ENCODE measurements around the gene SCAF4. TPM values are rescaled to one million over a fixed set of nuclear protein-coding genes. Genes with fewer than 3 reads are reported as not detected.
"Not testable (repeated sequence)": the region's sequence is repeated elsewhere in the genome, so short reads cannot be mapped to it uniquely, and the experiment has no call there.

The SCAF4 gene
- total and polyA plus RNA-seq, 9 of the 15 experiments (the other 6 are each of a cell fraction or from before 2014, with no cell fraction given) = 2.3 to 55.7 (median 17.2) TPM

- H3K9ac ChIP-seq (ENCODE audit: insufficient read depth in 1 of 2, low read depth in 2 of 2, low read length in 2 of 2); H3K4me2 ChIP-seq (ENCODE audit: insufficient read depth, low read length); DNase-seq (ENCODE audit: extremely low read depth in 1 of 4, low spot score in 3 of 4); BruUV-seq (replicated peaks); H4K20me1 ChIP-seq (replicated peaks; ENCODE audit: control insufficient read depth, insufficient read depth, low read length); H3K9me3 ChIP-seq (replicated peaks; ENCODE audit: control insufficient read depth, insufficient read depth, low read depth, low read length); CTCF ChIA-PET (ENCODE audit: low intra/inter-chr PET ratio); H2AFZ ChIP-seq (ENCODE audit: low read depth, low read length); in situ Hi-C loops (cut with MboI); FAIRE-seq; H3K79me2 ChIP-seq (ENCODE audit: control insufficient read depth, insufficient read depth, low read length); ATAC-seq; intact Hi-C loops (cut with micrococcal nuclease); H3K36me3 ChIP-seq (ENCODE audit: control insufficient read depth, insufficient read depth, low read length); H3K4me3 ChIP-seq; H3K27me3 ChIP-seq (ENCODE audit: control insufficient read depth in 2 of 2, insufficient read depth in 2 of 2, low read length in 2 of 2); H3K9me1 ChIP-seq (ENCODE audit: control insufficient read depth, insufficient read depth, low read length); H3K27ac ChIP-seq (ENCODE audit: extremely low read depth, low read depth, low read length): not testable (repeated sequence)
- POLR2A ChIA-PET = interaction anchor here (0.7 to 1.1 kb wide), 2 partner anchors 10 to 12 kb away, joined by 3 to 4 read pairs; no protein-coding TSS in a partner anchor
- H3K4me1 ChIP-seq (replicated peaks in 1 of 2; ENCODE audit: control insufficient read depth in 2 of 2, insufficient read depth in 2 of 2, low read length in 2 of 2) = peaks cover 7 to 13% of the 10 kb centered on the region in 2 experiments; a peak in 3 of 5 replicates
- whole genome bisulfite sequencing (ENCODE audit: insufficient coverage, low coverage, missing lambda C conversion rate) = 65% methylated on average over 15 of the region's 21 CpGs
- peak; percentile 55; the same call in 1 of the 2 replicates for TF ChIP-seq POLR2A (conservative IDR thresholded peaks at IDR 0.05)
- TF ChIP-seq NFYB (IDR thresholded peaks at IDR 0.05; ENCODE audit: extremely low read depth, insufficient read length) = peak; percentile 18
These were observed 76.9 kb downstream of the SCAF4 start for GRCh38 chr21:31654821-31655580.

DNA sequence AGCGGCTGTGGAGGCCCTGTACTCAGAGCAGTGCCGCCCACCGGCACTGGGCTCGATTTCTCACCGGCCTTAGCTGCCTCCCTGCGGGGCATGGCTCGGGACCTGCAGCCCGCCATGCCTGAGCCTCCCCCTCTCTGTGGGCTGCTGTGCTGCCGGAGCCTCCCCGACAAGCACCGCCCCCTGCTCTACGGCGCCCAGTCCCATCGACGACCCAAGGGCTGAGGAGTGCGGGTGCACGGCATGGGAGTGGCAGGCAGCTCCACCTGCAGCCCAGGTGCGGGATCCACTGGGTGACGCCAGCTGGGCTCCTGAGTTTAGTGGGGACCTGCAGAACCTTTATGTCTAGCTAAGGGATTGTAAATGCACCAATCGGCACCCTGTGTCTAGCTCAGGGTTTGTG lies 77.6 kb downstream of the SCAF4 start:
- ATAC-seq (no peak), FAIRE-seq (no peak), DNase-seq (ENCODE audit: extremely low read depth in 1 of 4, low spot score in 3 of 4) (no peak)
- Histone ChIP-seq H3K4me1 (replicated peaks in 1 of 2; ENCODE audit: control insufficient read depth in 2 of 2, insufficient read depth in 2 of 2, low read length in 2 of 2) (peaks cover 7 to 8% of the 10 kb centered on the region in 2 experiments; a peak in 3 of 5 replicates), H3K9me1 (ENCODE audit: control insufficient read depth, insufficient read depth, low read length) (no peaks in the 10 kb centered on the region), H3K36me3 (ENCODE audit: control insufficient read depth, insufficient read depth, low read length) (no peaks in the 10 kb centered on the region), H3K27ac (ENCODE audit: extremely low read depth, low read depth, low read length) (no peak overlapping the region), H4K20me1 (replicated peaks; ENCODE audit: control insufficient read depth, insufficient read depth, low read length) (no peaks in the 10 kb centered on the region), H3K27me3 (ENCODE audit: control insufficient read depth in 2 of 2, insufficient read depth in 2 of 2, low read length in 2 of 2) (no peaks in the 10 kb centered on the region), H3K4me3 (no peak overlapping the region), H2AFZ (ENCODE audit: low read depth, low read length) (no peak overlapping the region), H3K4me2 (ENCODE audit: insufficient read depth, low read length) (no peak overlapping the region), H3K9ac (ENCODE audit: insufficient read depth in 1 of 2, low read depth in 2 of 2, low read length in 2 of 2) (no peak overlapping the region), H3K9me3 (replicated peaks; ENCODE audit: control insufficient read depth, insufficient read depth, low read depth, low read length) (no peaks in the 10 kb centered on the region), H3K79me2 (ENCODE audit: control insufficient read depth, insufficient read depth, low read length) (no peaks in the 10 kb centered on the region)
- in situ Hi-C loops (cut with MboI) = no loop called here
- intact Hi-C loops (cut with micrococcal nuclease) = no loop called here
- TF ChIP-seq HLTF (IDR thresholded peaks at IDR 0.05) = no peak
- peak; percentile 43 for TF ChIP-seq NFYB (IDR thresholded peaks at IDR 0.05; ENCODE audit: extremely low read depth, insufficient read length)
- ChIA-PET POLR2A (interaction anchor here (0.7 to 1.1 kb wide), 2 partner anchors 10 to 12 kb away, joined by 3 to 4 read pairs; no protein-coding TSS in a partner anchor), CTCF (ENCODE audit: low intra/inter-chr PET ratio) (no interaction called here)
- 91% methylated on average over 17 of the region's 20 CpGs for WGBS (ENCODE audit: insufficient coverage, low coverage, missing lambda C conversion rate)
- no TSS peak for BruUV-seq (replicated peaks)

DNA sequence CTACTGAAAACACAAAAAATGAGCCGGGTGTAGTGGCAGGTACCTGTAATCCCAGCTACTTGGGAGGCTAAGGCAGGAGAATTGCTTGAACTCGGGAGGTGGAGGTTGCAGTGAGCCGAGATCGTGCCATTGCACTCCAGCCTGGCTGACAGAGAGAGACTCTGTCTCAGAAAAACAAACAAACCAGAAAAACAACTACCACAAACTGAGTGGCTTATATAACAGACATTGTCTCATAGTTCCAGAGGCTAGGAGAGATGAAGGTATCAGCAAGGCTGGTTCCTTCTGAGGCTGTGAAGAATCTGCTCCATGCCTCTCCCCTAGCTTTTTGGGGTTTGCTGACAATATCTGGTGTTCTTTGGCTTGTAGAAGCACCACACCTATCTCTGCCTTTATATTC lies 80.4 kb downstream of the SCAF4 start:
- H3K9ac ChIP-seq (ENCODE audit: insufficient read depth in 1 of 2, low read depth in 2 of 2, low read length in 2 of 2); intact Hi-C loops (cut with micrococcal nuclease); H3K27me3 ChIP-seq (ENCODE audit: control insufficient read depth in 2 of 2, insufficient read depth in 2 of 2, low read length in 2 of 2); POLR2A ChIA-PET; H3K4me1 ChIP-seq (replicated peaks in 1 of 2; ENCODE audit: control insufficient read depth in 2 of 2, insufficient read depth in 2 of 2, low read length in 2 of 2); H3K79me2 ChIP-seq (ENCODE audit: control insufficient read depth, insufficient read depth, low read length); H3K9me3 ChIP-seq (replicated peaks; ENCODE audit: control insufficient read depth, insufficient read depth, low read depth, low read length); H3K36me3 ChIP-seq (ENCODE audit: control insufficient read depth, insufficient read depth, low read length); H2AFZ ChIP-seq (ENCODE audit: low read depth, low read length); FAIRE-seq; CTCF ChIA-PET (ENCODE audit: low intra/inter-chr PET ratio); H4K20me1 ChIP-seq (replicated peaks; ENCODE audit: control insufficient read depth, insufficient read depth, low read length); H3K4me2 ChIP-seq (ENCODE audit: insufficient read depth, low read length); H3K4me3 ChIP-seq; ATAC-seq; in situ Hi-C loops (cut with MboI); H3K9me1 ChIP-seq (ENCODE audit: control insufficient read depth, insufficient read depth, low read length); H3K27ac ChIP-seq (ENCODE audit: extremely low read depth, low read depth, low read length); DNase-seq (ENCODE audit: extremely low read depth in 1 of 4, low spot score in 3 of 4); BruUV-seq (replicated peaks): not testable (repeated sequence)
- 27% methylated on average over 4 of the region's 4 CpGs for WGBS (ENCODE audit: insufficient coverage, low coverage, missing lambda C conversion rate)

Data from K562 (cell line).